ENCODE data around the gene NCOA3.
"Not testable (repeated sequence)": the region's sequence is repeated elsewhere in the genome, so short reads cannot be mapped to it uniquely, and the experiment has no call there.

Gene NCOA3

GRCh38 chr20:47493175-47493962, 8.3 kb upstream of the NCOA3 start:
- Histone ChIP-seq H3K27me3 (replicated peaks; ENCODE audit: control insufficient read depth, insufficient read depth, low read length) (no peaks in the 10 kb centered on the region), H3K9ac (ENCODE audit: low read length) (peak overlapping the region; percentile 50), H3K36me3 (ENCODE audit: control insufficient read depth, insufficient read depth, low read length, severe bottlenecking) (no peaks in the 10 kb centered on the region), H3K4me1 (ENCODE audit: control insufficient read depth, insufficient read depth, low read length) (peaks cover 16% of the 10 kb centered on the region), H3K9me3 (ENCODE audit: control insufficient read depth, low read length) (no peaks in the 10 kb centered on the region), H3K4me3 (ENCODE audit: low read length) (peak overlapping the region; percentile 54)
- DNase-seq (ENCODE audit: low read depth): peak; percentile 90

GRCh38 chr20:47493963-47494293, 7.8 kb upstream of the NCOA3 start:
- Histone ChIP-seq H3K27me3 (replicated peaks; ENCODE audit: control insufficient read depth, insufficient read depth, low read length) (no peaks in the 10 kb centered on the region), H3K4me3 (ENCODE audit: low read length) (peak overlapping the region; percentile 49), H3K9ac (ENCODE audit: low read length) (peak overlapping the region; percentile 49), H3K36me3 (ENCODE audit: control insufficient read depth, insufficient read depth, low read length, severe bottlenecking) (no peaks in the 10 kb centered on the region), H3K4me1 (ENCODE audit: control insufficient read depth, insufficient read depth, low read length) (peaks cover 16% of the 10 kb centered on the region), H3K9me3 (ENCODE audit: control insufficient read depth, low read length) (no peaks in the 10 kb centered on the region)
- no peak for DNase-seq (ENCODE audit: low read depth)

- H3K36me3 ChIP-seq (ENCODE audit: control insufficient read depth, insufficient read depth, low read length, severe bottlenecking); H3K4me3 ChIP-seq (ENCODE audit: low read length); H3K9me3 ChIP-seq (ENCODE audit: control insufficient read depth, low read length); DNase-seq (ENCODE audit: low read depth); H3K9ac ChIP-seq (ENCODE audit: low read length); H3K27me3 ChIP-seq (replicated peaks; ENCODE audit: control insufficient read depth, insufficient read depth, low read length): not testable (repeated sequence)
- peaks cover 16% of the 10 kb centered on the region for H3K4me1 ChIP-seq (ENCODE audit: control insufficient read depth, insufficient read depth, low read length)
These were observed 7.1 kb upstream of the NCOA3 start for GRCh38 chr20:47494606-47495005.

- H3K27me3 ChIP-seq (replicated peaks; ENCODE audit: control insufficient read depth, insufficient read depth, low read length): no peaks in the 10 kb centered on the region
- H3K4me3 ChIP-seq (ENCODE audit: low read length): no peak overlapping the region
- no peak for DNase-seq (ENCODE audit: low read depth)
- H3K9me3 ChIP-seq (ENCODE audit: control insufficient read depth, low read length): no peaks in the 10 kb centered on the region
- peaks cover 18% of the 10 kb centered on the region for H3K4me1 ChIP-seq (ENCODE audit: control insufficient read depth, insufficient read depth, low read length)
- no peak overlapping the region for H3K9ac ChIP-seq (ENCODE audit: low read length)
- H3K36me3 ChIP-seq (ENCODE audit: control insufficient read depth, insufficient read depth, low read length, severe bottlenecking): no peaks in the 10 kb centered on the region
These were observed 5.6 kb upstream of the NCOA3 start for GRCh38 chr20:47496118-47496517.

- H3K9me3 ChIP-seq (ENCODE audit: control insufficient read depth, low read length): no peaks in the 10 kb centered on the region
- H3K4me3 ChIP-seq (ENCODE audit: low read length): no peak overlapping the region
- peaks cover 22% of the 10 kb centered on the region for H3K4me1 ChIP-seq (ENCODE audit: control insufficient read depth, insufficient read depth, low read length)
- no peaks in the 10 kb centered on the region for H3K27me3 ChIP-seq (replicated peaks; ENCODE audit: control insufficient read depth, insufficient read depth, low read length)
- no peak for DNase-seq (ENCODE audit: low read depth)
- no peak overlapping the region for H3K9ac ChIP-seq (ENCODE audit: low read length)
- no peaks in the 10 kb centered on the region for H3K36me3 ChIP-seq (ENCODE audit: control insufficient read depth, insufficient read depth, low read length, severe bottlenecking)
These were observed 3.1 kb upstream of the NCOA3 start for GRCh38 chr20:47498606-47499005.

- Histone ChIP-seq H3K4me3 (ENCODE audit: low read length) (no peak overlapping the region), H3K9ac (ENCODE audit: low read length) (no peak overlapping the region), H3K36me3 (ENCODE audit: control insufficient read depth, insufficient read depth, low read length, severe bottlenecking) (no peaks in the 10 kb centered on the region), H3K27me3 (replicated peaks; ENCODE audit: control insufficient read depth, insufficient read depth, low read length) (no peaks in the 10 kb centered on the region), H3K4me1 (ENCODE audit: control insufficient read depth, insufficient read depth, low read length) (peaks cover 22% of the 10 kb centered on the region), H3K9me3 (ENCODE audit: control insufficient read depth, low read length) (no peaks in the 10 kb centered on the region)
- no peak for DNase-seq (ENCODE audit: low read depth)
These were observed 2.6 kb upstream of the NCOA3 start for GRCh38 chr20:47499053-47499452.

- H3K4me1 ChIP-seq (ENCODE audit: control insufficient read depth, insufficient read depth, low read length): peaks cover 22% of the 10 kb centered on the region
- H3K9me3 ChIP-seq (ENCODE audit: control insufficient read depth, low read length); DNase-seq (ENCODE audit: low read depth); H3K36me3 ChIP-seq (ENCODE audit: control insufficient read depth, insufficient read depth, low read length, severe bottlenecking); H3K9ac ChIP-seq (ENCODE audit: low read length); H3K27me3 ChIP-seq (replicated peaks; ENCODE audit: control insufficient read depth, insufficient read depth, low read length); H3K4me3 ChIP-seq (ENCODE audit: low read length): not testable (repeated sequence)
These were observed 1.6 kb upstream of the NCOA3 start for GRCh38 chr20:47500082-47500481.

GRCh38 chr20:47500554-47500953, 1.1 kb upstream of the NCOA3 start:
- Histone ChIP-seq H3K27me3 (replicated peaks; ENCODE audit: control insufficient read depth, insufficient read depth, low read length) (no peaks in the 10 kb centered on the region), H3K4me1 (ENCODE audit: control insufficient read depth, insufficient read depth, low read length) (peaks cover 22% of the 10 kb centered on the region), H3K36me3 (ENCODE audit: control insufficient read depth, insufficient read depth, low read length, severe bottlenecking) (no peaks in the 10 kb centered on the region), H3K9ac (ENCODE audit: low read length) (no peak overlapping the region), H3K9me3 (ENCODE audit: control insufficient read depth, low read length) (no peaks in the 10 kb centered on the region), H3K4me3 (ENCODE audit: low read length) (no peak overlapping the region)
- no peak for DNase-seq (ENCODE audit: low read depth)

GRCh38 chr20:47501116-47501481, 588 bp upstream of the NCOA3 start:
- no peaks in the 10 kb centered on the region for H3K27me3 ChIP-seq (replicated peaks; ENCODE audit: control insufficient read depth, insufficient read depth, low read length)
- peaks cover 22% of the 10 kb centered on the region for H3K4me1 ChIP-seq (ENCODE audit: control insufficient read depth, insufficient read depth, low read length)
- DNase-seq (ENCODE audit: low read depth): peak; percentile 55
- peak overlapping the region; percentile 95 for H3K4me3 ChIP-seq (ENCODE audit: low read length)
- H3K9ac ChIP-seq (ENCODE audit: low read length): peak overlapping the region; percentile 97
- H3K9me3 ChIP-seq (ENCODE audit: control insufficient read depth, low read length): no peaks in the 10 kb centered on the region
- no peaks in the 10 kb centered on the region for H3K36me3 ChIP-seq (ENCODE audit: control insufficient read depth, insufficient read depth, low read length, severe bottlenecking)

GRCh38 chr20:47502271-47503239, 868 bp downstream of the NCOA3 start:
- DNase-seq (ENCODE audit: low read depth): peak; percentile 79
- Histone ChIP-seq H3K36me3 (ENCODE audit: control insufficient read depth, insufficient read depth, low read length, severe bottlenecking) (no peaks in the 10 kb centered on the region), H3K4me1 (ENCODE audit: control insufficient read depth, insufficient read depth, low read length) (peaks cover 22% of the 10 kb centered on the region), H3K9me3 (ENCODE audit: control insufficient read depth, low read length) (no peaks in the 10 kb centered on the region), H3K27me3 (replicated peaks; ENCODE audit: control insufficient read depth, insufficient read depth, low read length) (no peaks in the 10 kb centered on the region), H3K4me3 (ENCODE audit: low read length) (peak overlapping the region; percentile 95), H3K9ac (ENCODE audit: low read length) (peak overlapping the region; percentile 97)

GRCh38 chr20:47503685-47504084, 2.0 kb downstream of the NCOA3 start:
- Histone ChIP-seq H3K4me1 (ENCODE audit: control insufficient read depth, insufficient read depth, low read length) (peaks cover 22% of the 10 kb centered on the region), H3K9me3 (ENCODE audit: control insufficient read depth, low read length) (no peaks in the 10 kb centered on the region), H3K4me3 (ENCODE audit: low read length) (peak overlapping the region; percentile 95), H3K36me3 (ENCODE audit: control insufficient read depth, insufficient read depth, low read length, severe bottlenecking) (no peaks in the 10 kb centered on the region), H3K9ac (ENCODE audit: low read length) (peak overlapping the region; percentile 97), H3K27me3 (replicated peaks; ENCODE audit: control insufficient read depth, insufficient read depth, low read length) (no peaks in the 10 kb centered on the region)
- peak; percentile 16 for DNase-seq (ENCODE audit: low read depth)

All from adipocyte (in vitro differentiated cells).